ENCODE data around the gene TSPAN2. TPM values are rescaled to one million over a fixed set of nuclear protein-coding genes. Genes with fewer than 3 reads are reported as not detected.

The TSPAN2 gene
- total and polyA plus RNA-seq, 2 donors from 2014 or later: 9.9 to 14.6 TPM

- no peak overlapping the region for H3K9ac ChIP-seq (ENCODE audit: low read length in 3 of 3)
- H3K36me3 ChIP-seq (ENCODE audit: control insufficient read depth in 2 of 3, insufficient read depth in 3 of 3, low read length in 3 of 3): no peaks in the 10 kb centered on the region
- no peak overlapping the region for H3K4me3 ChIP-seq (ENCODE audit: low read length in 3 of 3)
- no peak for FAIRE-seq
- intact Hi-C loops (cut with DNase I): no loop called here
- no peak for DNase-seq
- H3K27me3 ChIP-seq (ENCODE audit: control insufficient read depth, insufficient read depth, low read length): no peaks in the 10 kb centered on the region
- H3K9me3 ChIP-seq (ENCODE audit: control insufficient read depth in 2 of 3, insufficient read depth in 1 of 3, low read length in 3 of 3): no peaks in the 10 kb centered on the region
- H3K4me1 ChIP-seq (ENCODE audit: control insufficient read depth in 2 of 3, insufficient read depth in 2 of 3, low read depth in 1 of 3, low read length in 3 of 3): no peaks in the 10 kb centered on the region
- no peak overlapping the region for H3K27ac ChIP-seq (ENCODE audit: low read depth in 2 of 2, low read length in 2 of 2)
- no peak for TF ChIP-seq CTCF (IDR thresholded peaks at IDR 0.05; ENCODE audit: borderline replicate concordance, extremely low read depth, insufficient read depth)
Measured at GRCh38 chr1:115012006-115012405, 77.3 kb downstream of the TSPAN2 start.

DNA sequence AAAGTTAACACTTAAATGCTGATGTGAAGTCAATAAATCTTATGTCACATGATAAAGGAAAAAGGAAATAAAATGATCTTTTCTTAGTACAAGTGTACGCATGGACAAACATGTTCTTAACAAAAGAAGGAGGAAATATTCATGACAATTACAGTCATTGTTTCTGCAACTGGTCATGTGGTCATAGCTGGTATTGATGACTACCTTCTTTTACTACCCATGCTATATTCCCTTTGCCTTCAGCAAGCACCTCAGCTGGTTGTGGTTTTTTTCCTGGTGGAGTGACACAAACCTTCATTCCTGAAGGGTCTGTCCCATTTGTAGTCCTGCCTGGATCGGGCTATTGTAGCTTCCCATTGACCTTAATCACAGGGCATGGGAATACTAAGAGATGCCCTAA lies 83.1 kb downstream of the TSPAN2 start:
- intact Hi-C loops (cut with DNase I): no loop called here
- TF ChIP-seq CTCF (IDR thresholded peaks at IDR 0.05; ENCODE audit: borderline replicate concordance, extremely low read depth, insufficient read depth): no peak
- no peaks in the 10 kb centered on the region for H3K4me1 ChIP-seq (ENCODE audit: control insufficient read depth in 2 of 3, insufficient read depth in 2 of 3, low read depth in 1 of 3, low read length in 3 of 3)
- no peak overlapping the region for H3K4me3 ChIP-seq (ENCODE audit: low read length in 3 of 3)
- DNase-seq (no peak), FAIRE-seq (no peak)
- no peak overlapping the region for H3K9ac ChIP-seq (ENCODE audit: low read length in 3 of 3)
- H3K27me3 ChIP-seq (ENCODE audit: control insufficient read depth, insufficient read depth, low read length): no peaks in the 10 kb centered on the region
- peaks cover 0 to 4% (median 0%) of the 10 kb centered on the region in 3 donors for H3K9me3 ChIP-seq (ENCODE audit: control insufficient read depth in 2 of 3, insufficient read depth in 1 of 3, low read length in 3 of 3)
- H3K36me3 ChIP-seq (ENCODE audit: control insufficient read depth in 2 of 3, insufficient read depth in 3 of 3, low read length in 3 of 3): no peaks in the 10 kb centered on the region
- H3K27ac ChIP-seq (ENCODE audit: low read depth in 2 of 2, low read length in 2 of 2): no peak overlapping the region

Other genes starting within 250 kb of the TSPAN2 start
- not detected for gene SYCP1, start 234.6 kb downstream of the TSPAN2 start, total RNA-seq
- gene SYCP1, start 234.6 kb downstream of the TSPAN2 start, polyA plus RNA-seq (ENCODE audit: insufficient read depth, low read depth, low replicate concordance): not detected
- not detected for gene TSHB, start 59.7 kb downstream of the TSPAN2 start, total RNA-seq
- gene TSHB, start 59.7 kb downstream of the TSPAN2 start, polyA plus RNA-seq (ENCODE audit: insufficient read depth, low read depth, low replicate concordance): not detected
- 1.2 TPM for gene NGF, start 248.7 kb upstream of the TSPAN2 start, total RNA-seq
- 6.0 TPM for gene NGF, start 248.7 kb upstream of the TSPAN2 start, polyA plus RNA-seq (ENCODE audit: insufficient read depth, low read depth, low replicate concordance)